WI38 (cell line): ENCODE results near the gene AK5.
A peak's percentile ranks its signal among the peaks of the same experiment; 100 is the strongest.

Experiments used
- H3K4me3 ChIP-seq: 2 replicates; pipeline ENCODE4 v1.5.1; 2011; ENCODE audit warnings: low read depth, mild to moderate bottlenecking, control low read depth, low read length
- CTCF ChIP-seq: IDR thresholded peaks from 2 replicates; pipeline ENCODE4 v1.5.1; 2012; ENCODE audit warnings: low read depth, mild to moderate bottlenecking, control low read depth, low read length

The AK5 gene

GRCh38 chr1:77281491-77282186, at the start of gene AK5:
Gene AK5 (plus strand): TSS chr1:77282019. CDS start chr1:77282314, 295 bp downstream.
- H3K4me3 ChIP-seq, result peak within 1 kb of the TSS; percentile 76

GRCh38 chr1:77232829-77233228, 49.0 kb upstream of the AK5 start:
- TF ChIP-seq CTCF, result no peak
- no peak overlapping the region for H3K4me3 ChIP-seq

More at GRCh38 chr1:77281491-77282186, at the start of gene AK5:
- no peak for TF ChIP-seq CTCF

- TF ChIP-seq CTCF, result no peak
- no peak overlapping the region for H3K4me3 ChIP-seq
Observed at GRCh38 chr1:77234096-77234495, 47.7 kb upstream of the AK5 start.

GRCh38 chr1:77234943-77235342, 46.9 kb upstream of the AK5 start:
- no peak for TF ChIP-seq CTCF

GRCh38 chr1:77238462-77238861, 43.4 kb upstream of the AK5 start:
- no peak overlapping the region for H3K4me3 ChIP-seq
- no peak for TF ChIP-seq CTCF

More at GRCh38 chr1:77234943-77235342, 46.9 kb upstream of the AK5 start:
- H3K4me3 ChIP-seq, result no peak overlapping the region

GRCh38 chr1:77239311-77239710, 42.5 kb upstream of the AK5 start:
- no peak for TF ChIP-seq CTCF

GRCh38 chr1:77245830-77246229, 36.0 kb upstream of the AK5 start:
- TF ChIP-seq CTCF, result no peak

More at GRCh38 chr1:77239311-77239710, 42.5 kb upstream of the AK5 start:
- no peak overlapping the region for H3K4me3 ChIP-seq

More at GRCh38 chr1:77245830-77246229, 36.0 kb upstream of the AK5 start:
- H3K4me3 ChIP-seq, result peak overlapping the region; percentile 2; the same call in 1 of the 2 replicates
